HCT116 (cell line): ENCODE data around the gene CAPN1.

Experiments used
- CEBPB ChIP-seq: IDR thresholded peaks from 2 replicates; pipeline ENCODE4 v1.6.1; 2012; ENCODE audit warnings: low read depth
- EGR1 ChIP-seq: IDR thresholded peaks from 2 replicates; pipeline ENCODE4 v1.6.1; 2012; ENCODE audit warnings: low read depth
- EZH2 ChIP-seq: fragments of 200-600 bp; sonication (generic); IDR thresholded peaks from 2 replicates; pipeline ENCODE4 v1.6.1; 2017; ENCODE audit warnings: antibody characterized with exemption, mixed run types
- EZH2phosphoT487 ChIP-seq: fragments of 200-600 bp; IDR thresholded peaks from 2 replicates; pipeline ENCODE4 v1.6.1; 2018; ENCODE audit warnings: antibody characterized with exemption, borderline replicate concordance
- POLR2AphosphoS5 ChIP-seq: IDR thresholded peaks from 2 replicates; pipeline ENCODE4 v1.6.1; 2011; ENCODE audit warnings: mild to moderate bottlenecking, low read depth, low read length, moderate library complexity
- RAD21 ChIP-seq: IDR thresholded peaks from 2 replicates; pipeline ENCODE4 v1.6.1; 2012; ENCODE audit warnings: low read depth, mild to moderate bottlenecking
- SIN3A ChIP-seq: IDR thresholded peaks from 2 replicates; pipeline ENCODE4 v1.6.1; 2012; ENCODE audit warnings: low read depth
- SRF ChIP-seq: IDR thresholded peaks from 2 replicates; pipeline ENCODE4 v1.6.1; 2012; ENCODE audit warnings: low read depth
- TCF7L2 ChIP-seq: IDR thresholded peaks from 2 replicates; pipeline ENCODE4 v1.7.0; 2011; ENCODE audit warnings: borderline replicate concordance, inconsistent platforms; ENCODE audit not compliant: insufficient read depth, insufficient read length; ENCODE audit errors: extremely low read depth
- ZNF274 ChIP-seq: fragments of 200-500 bp; sonication (Bioruptor generic); IDR thresholded peaks from 2 replicates; pipeline ENCODE4 v1.6.1; 2014; ENCODE audit warnings: mild to moderate bottlenecking, low read depth, low read length, inconsistent platforms
- TF ChIP-seq, protein P1 (sequence below), 3 experiments: fragments of 200-600 bp in 1 of 3; sonication (generic) in 1 of 3; IDR thresholded peaks in 2 of 3; conservative IDR thresholded peaks in 1 of 3; 2 replicates each; pipeline ENCODE4 v1.5.1; 2012 to 2017; ENCODE audit warnings: low read depth in 2 of 3, low read length in 2 of 3, antibody characterized with exemption in 1 of 3, borderline replicate concordance in 1 of 3, control low read depth in 1 of 3, mild to moderate bottlenecking in 1 of 3, mixed read lengths in 1 of 3, mixed run types in 1 of 3, moderate library complexity in 1 of 3; ENCODE audit not compliant: insufficient read depth in 1 of 3

DNA sequence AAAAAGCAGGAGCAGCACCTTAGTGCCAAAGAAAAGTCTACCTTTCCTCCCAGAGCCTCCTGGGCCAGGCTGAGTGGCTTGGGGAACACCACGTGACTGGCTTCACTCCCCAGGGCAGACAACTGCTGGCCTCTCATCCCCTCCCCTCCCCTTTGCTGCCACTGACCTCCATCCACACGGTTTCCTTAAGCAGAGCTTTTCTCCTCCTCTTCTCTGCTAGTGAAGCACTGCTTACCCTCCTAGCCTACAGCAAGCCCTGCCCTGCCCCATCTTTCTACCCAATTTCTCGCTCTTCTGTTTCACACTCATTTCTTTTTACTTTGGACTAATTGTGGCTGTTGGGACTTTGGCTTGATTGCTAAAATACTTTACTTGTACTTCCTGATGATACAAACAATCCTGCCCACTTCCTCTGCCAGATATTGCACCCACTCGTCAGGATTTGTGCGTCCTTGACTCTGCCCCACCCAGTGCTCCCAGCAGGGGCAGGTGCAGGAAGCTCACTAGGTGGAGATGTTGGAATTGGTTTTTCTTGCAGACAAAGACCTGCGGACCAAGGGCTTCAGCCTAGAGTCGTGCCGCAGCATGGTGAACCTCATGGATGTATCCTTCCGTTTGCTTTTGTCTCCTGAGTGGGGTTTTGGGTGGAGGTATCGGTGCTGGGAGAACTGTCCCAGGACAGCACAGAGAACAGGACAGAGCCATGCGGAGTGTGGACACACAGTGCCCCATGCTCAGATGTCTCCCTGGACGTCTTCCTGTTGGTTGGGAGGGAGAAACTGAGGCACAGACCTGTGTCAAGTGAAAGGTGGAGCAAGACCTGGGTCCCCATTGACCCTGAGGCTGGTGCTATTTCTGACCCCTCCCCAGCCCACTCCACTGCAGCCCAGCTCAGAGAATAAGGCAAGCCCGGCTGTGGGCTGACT lies 27.3 kb downstream of the CAPN1 start:
- TF ChIP-seq, protein P1, sequence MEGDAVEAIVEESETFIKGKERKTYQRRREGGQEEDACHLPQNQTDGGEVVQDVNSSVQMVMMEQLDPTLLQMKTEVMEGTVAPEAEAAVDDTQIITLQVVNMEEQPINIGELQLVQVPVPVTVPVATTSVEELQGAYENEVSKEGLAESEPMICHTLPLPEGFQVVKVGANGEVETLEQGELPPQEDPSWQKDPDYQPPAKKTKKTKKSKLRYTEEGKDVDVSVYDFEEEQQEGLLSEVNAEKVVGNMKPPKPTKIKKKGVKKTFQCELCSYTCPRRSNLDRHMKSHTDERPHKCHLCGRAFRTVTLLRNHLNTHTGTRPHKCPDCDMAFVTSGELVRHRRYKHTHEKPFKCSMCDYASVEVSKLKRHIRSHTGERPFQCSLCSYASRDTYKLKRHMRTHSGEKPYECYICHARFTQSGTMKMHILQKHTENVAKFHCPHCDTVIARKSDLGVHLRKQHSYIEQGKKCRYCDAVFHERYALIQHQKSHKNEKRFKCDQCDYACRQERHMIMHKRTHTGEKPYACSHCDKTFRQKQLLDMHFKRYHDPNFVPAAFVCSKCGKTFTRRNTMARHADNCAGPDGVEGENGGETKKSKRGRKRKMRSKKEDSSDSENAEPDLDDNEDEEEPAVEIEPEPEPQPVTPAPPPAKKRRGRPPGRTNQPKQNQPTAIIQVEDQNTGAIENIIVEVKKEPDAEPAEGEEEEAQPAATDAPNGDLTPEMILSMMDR (IDR thresholded peaks at IDR 0.05 in 2 of 3, conservative IDR thresholded peaks at IDR 0.05 in 1 of 3; ENCODE audit: borderline replicate concordance in 1 of 3, insufficient read depth in 1 of 3, low read depth in 2 of 3, low read length in 2 of 3), result no peak
- TF ChIP-seq EGR1, result no peak
- TF ChIP-seq EZH2, result no peak
- TF ChIP-seq TCF7L2, result no peak
- TF ChIP-seq RAD21, result no peak
- TF ChIP-seq ZNF274, result no peak
- no peak for TF ChIP-seq POLR2AphosphoS5
- TF ChIP-seq SIN3A, result no peak
- TF ChIP-seq SRF, result no peak
- TF ChIP-seq CEBPB, result no peak
- TF ChIP-seq EZH2phosphoT487, result no peak
